HG02678 (cell line): ENCODE results near the gene TSPAN9.
A peak's percentile ranks its signal among the peaks of the same experiment; 100 is the strongest.
"Not testable (repeated sequence)": the region's sequence is repeated elsewhere in the genome, so short reads cannot be mapped to it uniquely, and the experiment has no call there.

Experiments
- ATAC-seq: cut with Tn5 transposase; IDR thresholded peaks from one replicate; pipeline ENCODE4 v1.9.1; 2021; ENCODE audit warnings: mild to moderate bottlenecking, moderate library complexity; ENCODE audit not compliant: unreplicated experiment

Gene TSPAN9

GRCh38 chr12:3043406-3043805 lies 33.8 kb upstream of the TSPAN9 start:
- no peak for ATAC-seq

- no peak for ATAC-seq
These were observed 33.0 kb upstream of the TSPAN9 start for GRCh38 chr12:3044141-3044630.

- no peak for ATAC-seq
These were observed 31.7 kb upstream of the TSPAN9 start for GRCh38 chr12:3045494-3045893.

- ATAC-seq = no peak
These were observed 31.2 kb upstream of the TSPAN9 start for GRCh38 chr12:3045989-3046388.

GRCh38 chr12:3046441-3047200 lies 30.6 kb upstream of the TSPAN9 start:
- ATAC-seq = no peak

GRCh38 chr12:3047961-3048360 lies 29.2 kb upstream of the TSPAN9 start:
- no peak for ATAC-seq

- ATAC-seq = no peak
These were observed 28.6 kb upstream of the TSPAN9 start for GRCh38 chr12:3048540-3048939.

- ATAC-seq = no peak
These were observed 28.0 kb upstream of the TSPAN9 start for GRCh38 chr12:3049176-3049575.

- no peak for ATAC-seq
These were observed 27.4 kb upstream of the TSPAN9 start for GRCh38 chr12:3049611-3050249.

GRCh38 chr12:3054374-3054773 lies 22.8 kb upstream of the TSPAN9 start:
- ATAC-seq = no peak

- no peak for ATAC-seq
These were observed 22.0 kb upstream of the TSPAN9 start for GRCh38 chr12:3055026-3055703.

- ATAC-seq = no peak
These were observed 21.3 kb upstream of the TSPAN9 start for GRCh38 chr12:3055704-3056467.

- ATAC-seq = no peak
These were observed 16.1 kb upstream of the TSPAN9 start for GRCh38 chr12:3061059-3061458.

GRCh38 chr12:3061501-3062215 lies 15.5 kb upstream of the TSPAN9 start:
- no peak for ATAC-seq

- ATAC-seq = no peak
These were observed 11.9 kb upstream of the TSPAN9 start for GRCh38 chr12:3065300-3065699.

- ATAC-seq = not testable (repeated sequence)
These were observed 11.3 kb upstream of the TSPAN9 start for GRCh38 chr12:3065846-3066245.

GRCh38 chr12:3069714-3070113 lies 7.5 kb upstream of the TSPAN9 start:
- no peak for ATAC-seq

GRCh38 chr12:3071107-3071506 lies 6.1 kb upstream of the TSPAN9 start:
- no peak for ATAC-seq

GRCh38 chr12:3071710-3072109 lies 5.5 kb upstream of the TSPAN9 start:
- ATAC-seq = no peak

GRCh38 chr12:3073438-3074250 lies 3.5 kb upstream of the TSPAN9 start:
- peak; percentile 56 for ATAC-seq
